Naive thymus-derived CD4-positive, alpha-beta T cell (primary cell): ENCODE data around the gene NR3C2. TPM values are rescaled to one million over a fixed set of nuclear protein-coding genes. Genes with fewer than 3 reads are reported as not detected.
A peak's percentile ranks its signal among the peaks of the same experiment; 100 is the strongest.

Experiments used
- ATAC-seq: fragments of 150-1000 bp; cut with Tn5 transposase; 2 replicates; pipeline ENCODE4 v1.10.0; 2021; ENCODE audit warnings: mild to moderate bottlenecking, moderate library complexity
- CTCF ChIA-PET: fragments of 350-600 bp; sonication (Branson Sonifier 250); formaldehyde crosslinking; loops from one replicate; lab custom pipeline; 2021; ENCODE audit warnings: antibody characterized with exemption; lab: Charles Lee
- POLR2A ChIA-PET: fragments of 350-600 bp; sonication (Branson Sonifier 250); formaldehyde crosslinking; loops from one replicate; lab custom pipeline; 2021; ENCODE audit warnings: antibody characterized with exemption, inconsistent platforms; lab: Charles Lee
- DNase-seq, 9 donors: peaks; one replicate each; pipeline versions ENCODE4 v3.0.0 to v3.0.0-alpha.2; 2020 to 2022; ENCODE audit warnings: mixed read lengths in 1 of 9
- H3K27ac ChIP-seq: one replicate; pipeline ENCODE4 v1.7.0; 2013; ENCODE audit warnings: mild to moderate bottlenecking, low read depth, low read length, moderate library complexity
- H3K27me3 ChIP-seq, 2 donors: one replicate each; pipeline ENCODE4 v1.7.0; 2013; ENCODE audit warnings: low read length in 2 of 2, mild to moderate bottlenecking in 2 of 2, moderate library complexity in 2 of 2; ENCODE audit not compliant: control insufficient read depth in 2 of 2, insufficient read depth in 2 of 2
- H3K36me3 ChIP-seq, 3 experiments: 1 replicate in 2 of 3; 2 replicates in 1 of 3; pipeline ENCODE4 v1.7.0; 2013; ENCODE audit warnings: low read length in 3 of 3, mild to moderate bottlenecking in 3 of 3, moderate library complexity in 1 of 3; ENCODE audit not compliant: insufficient read depth in 3 of 3, control insufficient read depth in 2 of 3
- H3K4me1 ChIP-seq, 2 donors: one replicate each; pipeline ENCODE4 v1.7.0; 2013; ENCODE audit warnings: low read length in 2 of 2, mild to moderate bottlenecking in 2 of 2, moderate library complexity in 1 of 2; ENCODE audit not compliant: control insufficient read depth in 2 of 2, insufficient read depth in 2 of 2
- H3K4me3 ChIP-seq: 2 replicates; pipeline ENCODE4 v1.7.0; 2013; ENCODE audit warnings: mild to moderate bottlenecking, low read length
- H3K9me3 ChIP-seq, 3 experiments: 1 replicate in 2 of 3; 2 replicates in 1 of 3; pipeline ENCODE4 v1.7.0; 2013; ENCODE audit warnings: low read length in 3 of 3; ENCODE audit not compliant: control insufficient read depth in 2 of 3
- H3K27ac Mint-ChIP-seq, 9 donors: one replicate each; pipeline ENCODE4 v1.8.0; 2020 to 2022; ENCODE audit warnings: mixed read lengths in 9 of 9, mild to moderate bottlenecking in 8 of 9, moderate library complexity in 5 of 9, inconsistent platforms in 2 of 9
- H3K27me3 Mint-ChIP-seq, 5 donors: one replicate each; pipeline ENCODE4 v1.8.0; 2021 to 2022; ENCODE audit warnings: mixed read lengths in 5 of 5, mild to moderate bottlenecking in 1 of 5
- H3K36me3 Mint-ChIP-seq, 5 donors: one replicate each; pipeline ENCODE4 v1.8.0; 2020 to 2022; ENCODE audit warnings: mixed read lengths in 5 of 5, mild to moderate bottlenecking in 3 of 5, inconsistent platforms in 1 of 5
- H3K4me1 Mint-ChIP-seq, 7 donors: one replicate each; pipeline ENCODE4 v1.8.0; 2020 to 2022; ENCODE audit warnings: mixed read lengths in 7 of 7, mild to moderate bottlenecking in 3 of 7, inconsistent platforms in 1 of 7
- H3K4me3 Mint-ChIP-seq, 10 donors: one replicate each; pipeline ENCODE4 v1.8.0; 2020 to 2022; ENCODE audit warnings: mild to moderate bottlenecking in 10 of 10, mixed read lengths in 10 of 10, moderate library complexity in 6 of 10, inconsistent platforms in 2 of 10
- H3K9me3 Mint-ChIP-seq, 11 donors: one replicate each; pipeline ENCODE4 v1.8.0; 2020 to 2022; ENCODE audit warnings: mixed read lengths in 11 of 11, mild to moderate bottlenecking in 4 of 11, inconsistent platforms in 1 of 11, moderate library complexity in 1 of 11
- intact Hi-C, 2 donors: fragments of 100-400 bp; cut with micrococcal nuclease; formaldehyde crosslinking; loops; one replicate each; pipeline ENCODE4 v1.15.1; 2023
- polyA plus RNA-seq, 2 donors: library from polyadenylated mRNA; unstranded; fragments of 300-500 nt; fragmentation: Illumina TruSeq; gene quantifications; one replicate each; pipeline ENCODE4 v1.2.3, GENCODE V29; 2021
- total RNA-seq, 6 experiments: library from RNA in 5 of 6; stranded (reverse) in 5 of 6; gene quantifications; 1 replicate in 5 of 6; 2 replicates in 1 of 6; pipeline ENCODE4 v1.2.3 and lab custom pipeline; 2021 to 2026

Gene NR3C2
- total and polyA plus RNA-seq, 7 experiments from 2014 or later: 2.2 to 55.2 (median 38.6) TPM

GRCh38 chr4:148071009-148071408 is 371.2 kb downstream of the NR3C2 start:
- H3K9me3 Mint-ChIP-seq: peaks cover 10 to 37% (median 20%) of the 10 kb centered on the region in 11 donors
- H3K4me1 Mint-ChIP-seq: peaks cover 0 to 4% (median 0%) of the 10 kb centered on the region in 7 donors
- intact Hi-C loops: no loop called here
- H3K4me1 ChIP-seq: no peaks in the 10 kb centered on the region
- H3K4me3 Mint-ChIP-seq: no peak overlapping the region
- ChIA-PET POLR2A (interaction anchor here (1.4 kb wide), 1 partner anchor 10 kb away, joined by 4 read pairs; no protein-coding TSS in a partner anchor), CTCF (no interaction called here)
- ATAC-seq: no peak
- DNase-seq: no peak
- no peak overlapping the region for H3K4me3 ChIP-seq
- H3K36me3 ChIP-seq: peaks cover 0 to 9% (median 5%) of the 10 kb centered on the region in 3 experiments
- H3K36me3 Mint-ChIP-seq: peaks cover 26 to 39% (median 37%) of the 10 kb centered on the region in 5 donors
- H3K27ac ChIP-seq: no peak overlapping the region
- H3K27me3 ChIP-seq: no peaks in the 10 kb centered on the region
- H3K27ac Mint-ChIP-seq: peak overlapping the region in 2 of 9 donors; percentile 3 to 36
- H3K27me3 Mint-ChIP-seq: no peaks in the 10 kb centered on the region
- peaks cover 0 to 31% (median 23%) of the 10 kb centered on the region in 3 experiments for H3K9me3 ChIP-seq

- Histone ChIP-seq H3K27me3 (no peaks in the 10 kb centered on the region), H3K36me3 (peaks cover 0 to 9% (median 5%) of the 10 kb centered on the region in 3 experiments), H3K27ac (no peak overlapping the region), H3K4me3 (no peak overlapping the region), H3K4me1 (no peaks in the 10 kb centered on the region), H3K9me3 (peaks cover 0 to 19% (median 12%) of the 10 kb centered on the region in 3 experiments)
- ChIA-PET CTCF (no interaction called here), POLR2A (no interaction called here)
- intact Hi-C loops: no loop called here
- Mint-ChIP-seq H3K27ac (peak overlapping the region in 4 of 9 donors; percentile 3 to 87 (median 16)), H3K4me1 (peaks cover 0 to 4% (median 0%) of the 10 kb centered on the region in 7 donors), H3K27me3 (no peaks in the 10 kb centered on the region), H3K9me3 (peaks cover 0 to 25% (median 12%) of the 10 kb centered on the region in 11 donors), H3K36me3 (peaks cover 15 to 37% (median 33%) of the 10 kb centered on the region in 5 donors), H3K4me3 (no peak overlapping the region)
- ATAC-seq (no peak), DNase-seq (no peak)
Observed at GRCh38 chr4:148069895-148070178, 372.4 kb downstream of the NR3C2 start.

- H3K4me3 ChIP-seq: no peak overlapping the region
- H3K27ac Mint-ChIP-seq: peak overlapping the region in 3 of 9 donors; percentile 3 to 87 (median 21)
- no peak for DNase-seq
- peaks cover 0 to 19% (median 9%) of the 10 kb centered on the region in 11 donors for H3K9me3 Mint-ChIP-seq
- no peak for ATAC-seq
- peaks cover 0 to 9% (median 5%) of the 10 kb centered on the region in 3 experiments for H3K36me3 ChIP-seq
- H3K9me3 ChIP-seq: peaks cover 0 to 13% (median 7%) of the 10 kb centered on the region in 3 experiments
- no peaks in the 10 kb centered on the region for H3K27me3 Mint-ChIP-seq
- no peak overlapping the region for H3K4me3 Mint-ChIP-seq
- peaks cover 0 to 4% (median 0%) of the 10 kb centered on the region in 7 donors for H3K4me1 Mint-ChIP-seq
- H3K27me3 ChIP-seq: no peaks in the 10 kb centered on the region
- no peaks in the 10 kb centered on the region for H3K4me1 ChIP-seq
- no peak overlapping the region for H3K27ac ChIP-seq
- ChIA-PET CTCF (no interaction called here), POLR2A (no interaction called here)
- peaks cover 9 to 35% (median 32%) of the 10 kb centered on the region in 5 donors for H3K36me3 Mint-ChIP-seq
- intact Hi-C loops: no loop called here
Observed at GRCh38 chr4:148069086-148069894, 372.9 kb downstream of the NR3C2 start.

GRCh38 chr4:148068065-148068911 is 373.9 kb downstream of the NR3C2 start:
- no peaks in the 10 kb centered on the region for H3K27me3 Mint-ChIP-seq
- Histone ChIP-seq H3K9me3 (peaks cover 0 to 3% (median 0%) of the 10 kb centered on the region in 3 experiments), H3K4me1 (no peaks in the 10 kb centered on the region), H3K27me3 (no peaks in the 10 kb centered on the region), H3K27ac (no peak overlapping the region), H3K4me3 (no peak overlapping the region), H3K36me3 (peaks cover 0 to 2% (median 0%) of the 10 kb centered on the region in 3 experiments)
- intact Hi-C loops: no loop called here
- ATAC-seq: no peak
- H3K4me1 Mint-ChIP-seq: peaks cover 0 to 10% (median 2%) of the 10 kb centered on the region in 7 donors
- peak overlapping the region in 2 of 9 donors; percentile 3 to 41 for H3K27ac Mint-ChIP-seq
- ChIA-PET CTCF (no interaction called here), POLR2A (no interaction called here)
- H3K9me3 Mint-ChIP-seq: peaks cover 0 to 9% (median 3%) of the 10 kb centered on the region in 11 donors
- DNase-seq: no peak
- H3K4me3 Mint-ChIP-seq: no peak overlapping the region
- peaks cover 4 to 33% (median 24%) of the 10 kb centered on the region in 5 donors for H3K36me3 Mint-ChIP-seq

- ATAC-seq (no peak), DNase-seq (no peak)
- POLR2A ChIA-PET: no interaction called here
- Mint-ChIP-seq H3K4me1 (peaks cover 0 to 18% (median 3%) of the 10 kb centered on the region in 7 donors), H3K36me3 (peaks cover 0 to 30% (median 16%) of the 10 kb centered on the region in 5 donors), H3K27ac (peak overlapping the region in 3 of 9 donors; percentile 15 to 46 (median 16)), H3K27me3 (no peaks in the 10 kb centered on the region), H3K9me3 (peaks cover 0 to 5% (median 0%) of the 10 kb centered on the region in 11 donors), H3K4me3 (no peak overlapping the region)
- CTCF ChIA-PET: no interaction called here
- H3K27ac ChIP-seq: no peak overlapping the region
- H3K9me3 ChIP-seq: no peaks in the 10 kb centered on the region
- no peaks in the 10 kb centered on the region for H3K4me1 ChIP-seq
- no peak overlapping the region for H3K4me3 ChIP-seq
- no peaks in the 10 kb centered on the region for H3K27me3 ChIP-seq
- no peaks in the 10 kb centered on the region for H3K36me3 ChIP-seq
- intact Hi-C loops: no loop called here
Observed at GRCh38 chr4:148067301-148067916, 374.8 kb downstream of the NR3C2 start.

- H3K4me1 Mint-ChIP-seq: peaks cover 14 to 41% (median 22%) of the 10 kb centered on the region in 7 donors
- H3K9me3 ChIP-seq: no peaks in the 10 kb centered on the region
- H3K36me3 Mint-ChIP-seq: peaks cover 4 to 31% (median 16%) of the 10 kb centered on the region in 5 donors
- H3K27me3 Mint-ChIP-seq: no peaks in the 10 kb centered on the region
- ChIA-PET POLR2A (no interaction called here), CTCF (no interaction called here)
- H3K9me3 Mint-ChIP-seq: peaks cover 0 to 15% (median 6%) of the 10 kb centered on the region in 11 donors
- H3K27ac ChIP-seq: no peak overlapping the region
- H3K4me3 Mint-ChIP-seq: no peak overlapping the region
- ATAC-seq: no peak
- no peaks in the 10 kb centered on the region for H3K27me3 ChIP-seq
- H3K27ac Mint-ChIP-seq: peak overlapping the region in 1 of 9 donors; percentile 7
- H3K36me3 ChIP-seq: no peaks in the 10 kb centered on the region
- intact Hi-C loops: no loop called here
- no peak for DNase-seq
- H3K4me1 ChIP-seq: peaks cover 5 to 16% of the 10 kb centered on the region in 2 donors
- H3K4me3 ChIP-seq: no peak overlapping the region
Observed at GRCh38 chr4:148065075-148065474, 377.1 kb downstream of the NR3C2 start.
